ENCODE data around the gene TMEM94. TPM values are rescaled to one million over a fixed set of nuclear protein-coding genes. Genes with fewer than 3 reads are reported as not detected.

The TMEM94 gene
- total RNA-seq, 1 experiment from 2014 or later, result 61.4 TPM

GRCh38 chr17:75416006-75416405 lies 40.4 kb upstream of the TMEM94 start:
- no peaks in the 10 kb centered on the region for H4K20me1 ChIP-seq (ENCODE audit: control insufficient read depth, insufficient read depth, insufficient read length)
- no peak overlapping the region for H2BK120ac ChIP-seq (ENCODE audit: low read depth, low read length, poor library complexity, severe bottlenecking)
- no peaks in the 10 kb centered on the region for H3K36me3 Mint-ChIP-seq (ENCODE audit: insufficient read depth in 1 of 3, low read depth in 3 of 3)
- H3K56ac ChIP-seq (ENCODE audit: insufficient read length, low read depth, low read length), result no peak overlapping the region
- no peak overlapping the region for H2AFZ ChIP-seq (ENCODE audit: low read length)
- no CpG with 5 or more reads among the region's 9 CpGs for WGBS (ENCODE audit: extremely low coverage, insufficient read length, low lambda C conversion rate)
- H3K9me3 ChIP-seq (ENCODE audit: control insufficient read depth, low read depth, low read length), result no peaks in the 10 kb centered on the region
- no peak overlapping the region for H2BK12ac ChIP-seq (ENCODE audit: insufficient read length, low read depth, low read length)
- no peaks in the 10 kb centered on the region for H3K23me2 ChIP-seq (ENCODE audit: insufficient read length, low read depth, low read length, poor library complexity, severe bottlenecking)
- no peak overlapping the region for H2BK15ac ChIP-seq (ENCODE audit: low read depth, low read length)
- H3K14ac ChIP-seq (ENCODE audit: insufficient read depth, low read length), result no peak overlapping the region
- H3K23ac ChIP-seq (ENCODE audit: insufficient read length, low read depth, low read length), result no peak overlapping the region
- no peak overlapping the region for H2BK5ac ChIP-seq (ENCODE audit: insufficient read length, low read length)
- no peak overlapping the region for H2BK20ac ChIP-seq (ENCODE audit: low read depth, low read length, poor library complexity, severe bottlenecking)
- peaks cover 6 to 7% of the 10 kb centered on the region in 2 experiments for H3K4me1 Mint-ChIP-seq
- H3K4me3 Mint-ChIP-seq, result no peak overlapping the region; a peak in 1 of 5 replicates
- H3K79me1 ChIP-seq (ENCODE audit: insufficient read depth, low read depth, low read length, poor library complexity, severe bottlenecking), result no peaks in the 10 kb centered on the region
- peak overlapping the region in 1 of 3 experiments; percentile 35; a peak in 1 of 7 replicates for H3K27ac Mint-ChIP-seq
- no peak overlapping the region for H3K4ac ChIP-seq (ENCODE audit: low read depth, low read length)
- no peak for DNase-seq
- H3K9me3 Mint-ChIP-seq, result no peaks in the 10 kb centered on the region
- peaks cover 7% of the 10 kb centered on the region for H3K27me3 Mint-ChIP-seq (ENCODE audit: low read depth)
- TF ChIP-seq CTCF (conservative IDR thresholded peaks at IDR 0.05), result no peak
- no peak overlapping the region for H3K9ac ChIP-seq (ENCODE audit: extremely low read depth, insufficient read length, low read length)
- no peak overlapping the region for H3K18ac ChIP-seq (ENCODE audit: insufficient read length, low read depth, low read length)
- no peaks in the 10 kb centered on the region for H3K4me1 ChIP-seq (ENCODE audit: insufficient read depth, low read length)
- H4K8ac ChIP-seq (replicated peaks; ENCODE audit: insufficient read length, low read depth, low read length), result no peak overlapping the region
- H2AK5ac ChIP-seq (ENCODE audit: insufficient read length, low read length), result no peak overlapping the region
- no peaks in the 10 kb centered on the region for H3K27me3 ChIP-seq (ENCODE audit: insufficient read depth, low read length)
- H3T11ph ChIP-seq (ENCODE audit: low read length), result no peak overlapping the region
- no peak overlapping the region for H4K91ac ChIP-seq (ENCODE audit: insufficient read length, low read depth, low read length)
- no peak overlapping the region for H3K27ac ChIP-seq (ENCODE audit: insufficient read length, low read depth, low read length)
- no peaks in the 10 kb centered on the region for H3K79me2 ChIP-seq (ENCODE audit: insufficient read depth, low read length)
- no peak overlapping the region for H4K5ac ChIP-seq (ENCODE audit: insufficient read length, low read depth, low read length)
- no peak overlapping the region for H3K4me2 ChIP-seq (ENCODE audit: insufficient read depth, insufficient read length, low read length)
